ENCODE data around the gene WFIKKN2. TPM values are rescaled to one million over a fixed set of nuclear protein-coding genes. Genes with fewer than 3 reads are reported as not detected.
A peak's percentile ranks its signal among the peaks of the same experiment; 100 is the strongest.

WFIKKN2 gene
- total RNA-seq, 1 experiment from 2014 or later = 0.05 TPM

DNA sequence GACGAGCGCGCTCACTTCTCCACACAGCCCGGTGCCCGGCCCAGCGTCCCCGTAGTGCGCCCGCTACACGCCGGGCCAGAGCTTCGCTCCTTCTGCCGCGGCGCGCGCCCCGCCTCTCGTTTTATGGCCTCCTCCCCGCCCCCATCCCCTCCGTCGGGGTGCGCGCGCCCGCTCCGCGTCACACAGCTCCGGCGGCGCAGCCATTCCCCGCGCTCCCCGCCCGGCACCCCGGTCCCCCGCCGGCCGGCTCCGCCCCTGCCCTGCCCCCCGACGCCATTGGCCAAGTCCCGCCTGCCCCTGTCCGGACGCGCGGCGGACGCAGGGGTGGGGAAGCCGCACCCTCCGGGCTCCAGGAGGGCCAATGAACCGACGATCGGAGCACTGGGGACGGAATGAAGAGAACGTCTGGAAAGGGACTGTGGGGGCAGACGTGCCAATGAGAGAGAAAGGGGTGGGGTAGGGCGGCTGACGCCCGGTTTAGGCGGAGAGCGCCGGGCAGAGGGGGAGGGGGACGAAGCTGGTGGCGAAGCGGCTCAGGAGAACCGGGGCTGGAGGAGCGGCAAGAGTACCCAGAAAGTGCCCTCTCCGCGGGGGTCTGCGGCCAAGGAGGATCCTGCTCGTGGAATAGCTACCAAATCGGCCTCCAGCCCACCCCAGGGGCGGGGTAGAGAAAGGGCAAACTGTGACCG is 31.0 kb downstream of the WFIKKN2 start, which contains the start of gene TOB1 (continued):
- TF ChIP-seq CBX3 (IDR thresholded peaks at IDR 0.05; ENCODE audit: low read depth) (peak; percentile 58; the same call in 1 of the 2 replicates), EZH2phosphoT487 (IDR thresholded peaks at IDR 0.05; ENCODE audit: borderline replicate concordance) (no peak), ELF1 (IDR thresholded peaks at IDR 0.05; ENCODE audit: borderline replicate concordance, low read depth) (no peak), YY1 (IDR thresholded peaks at IDR 0.05; ENCODE audit: extremely low read depth, insufficient replicate concordance, low read depth, low read length) (peak; percentile 71)

GRCh38 chr17:50866950-50867362 is 31.6 kb downstream of the WFIKKN2 start:
- peaks cover 11 to 13% of the 10 kb centered on the region in 2 experiments for H3K36me3 ChIP-seq (ENCODE audit: control insufficient read depth in 1 of 2, insufficient read depth in 2 of 2, low read length in 2 of 2)
- H3K27ac ChIP-seq (ENCODE audit: low read depth, low read length) = peak overlapping the region; percentile 89
- peak overlapping the region; percentile 17 for H2AFZ ChIP-seq (ENCODE audit: low read depth, low read length, poor library complexity, severe bottlenecking)
- no peaks in the 10 kb centered on the region for H3K9me2 ChIP-seq (ENCODE audit: insufficient read depth)
- no peaks in the 10 kb centered on the region for H3K27me3 ChIP-seq (ENCODE audit: insufficient read depth, low read length)
- peak overlapping the region; percentile 70 to 77 for H3K4me3 ChIP-seq (replicated peaks in 1 of 2; ENCODE audit: low read depth in 1 of 2, low read length in 2 of 2)
- no TSS peak for BruUV-seq (replicated peaks)
- H3K79me2 ChIP-seq (ENCODE audit: insufficient read depth, low read length) = peaks cover 36% of the 10 kb centered on the region
- ATAC-seq = peak; percentile 35
- H3K9ac ChIP-seq (ENCODE audit: low read length) = peak overlapping the region; percentile 86
- ChIA-PET RAD21 (ENCODE audit: low non-redundant PET in 1 of 2, low total read pairs in 2 of 2, uncharacterized antibody in 2 of 2, unreplicated experiment in 2 of 2) (interaction anchor here in 1 of 2 experiments (1.2 to 1.4 kb wide), 2 partner anchors 78 to 83 kb away, joined by 4 read pairs; no protein-coding TSS in a partner anchor), CTCF (interaction anchor here (0.7 to 2.4 kb wide), 11 partner anchors 8 to 388 kb away, joined by 3 to 20 read pairs (median 4); partner anchors contain the start of gene NME1), POLR2A (interaction anchor here (1.0 to 6.1 kb wide), 25 partner anchors 10 to 362 kb away, joined by 3 to 89 read pairs (median 10); partner anchors contain the start of gene NME2)
- peaks cover 23% of the 10 kb centered on the region for H4K20me1 ChIP-seq (ENCODE audit: insufficient read depth)
- H3K4me2 ChIP-seq (ENCODE audit: low read length) = peak overlapping the region; percentile 93
- intact Hi-C loops (cut with micrococcal nuclease) = loop anchor here (2.0 to 10.0 kb wide), 3 partner anchors 232 to 285 kb away; partner anchors contain the start of genes ABCC3, NME1 and SPAG9
- H3K4me1 ChIP-seq (ENCODE audit: control insufficient read depth in 1 of 2, insufficient read depth in 2 of 2, low read length in 2 of 2) = peaks cover 17 to 36% of the 10 kb centered on the region in 2 experiments
- TF ChIP-seq CEBPB (IDR thresholded peaks at IDR 0.05; ENCODE audit: low read depth) = no peak
- peak; percentile 85 for TF ChIP-seq MAX (IDR thresholded peaks at IDR 0.05)
- TF ChIP-seq YY1 (IDR thresholded peaks at IDR 0.05; ENCODE audit: extremely low read depth, insufficient replicate concordance, low read depth, low read length) = peak; percentile 1
- peak; percentile 19; the same call in 1 of the 2 replicates for TF ChIP-seq CBX3 (IDR thresholded peaks at IDR 0.05; ENCODE audit: low read depth)
- TF ChIP-seq SIN3A (IDR thresholded peaks at IDR 0.05; ENCODE audit: low read depth) = peak; percentile 81; the same call in 1 of the 2 replicates
- TF ChIP-seq SP1 (IDR thresholded peaks at IDR 0.05; ENCODE audit: low read depth) = no peak
- no peak for TF ChIP-seq SRF (IDR thresholded peaks at IDR 0.05; ENCODE audit: low read depth)
- peak; percentile 46; the same call in 1 of the 2 replicates for TF ChIP-seq POLR2AphosphoS5 (IDR thresholded peaks at IDR 0.05; ENCODE audit: low read depth, low read length)
- H3K9me3 ChIP-seq (ENCODE audit: control insufficient read depth in 1 of 2, insufficient read depth in 1 of 2, low read depth in 1 of 2, low read length in 2 of 2) = no peaks in the 10 kb centered on the region
- DNase-seq (ENCODE audit: low read depth, low spot score) = no peak
